Upper lobe of left lung (tissue), 4 donors: Measurements from ENCODE around the gene RFWD3.

Experiments
- CTCF ChIP-seq, 6 experiments: fragments of 450-650 bp in 4 of 6; fragments of 200-600 bp in 2 of 6; sonication (generic) in 2 of 6; IDR thresholded peaks; one replicate each; pipeline ENCODE4 v1.5.1; 2016 to 2019; ENCODE audit warnings: antibody characterized with exemption in 6 of 6
- EP300 ChIP-seq, 4 donors: sonication (generic); formaldehyde crosslinking; IDR thresholded peaks; one replicate each; pipeline ENCODE4 v1.5.1; 2017; ENCODE audit warnings: antibody characterized with exemption in 4 of 4, control low read depth in 2 of 4

GRCh38 chr16:74657870-74658642 is 8.6 kb downstream of the RFWD3 start:
- TF ChIP-seq EP300 (IDR thresholded peaks at IDR 0.05) (no peak), CTCF (IDR thresholded peaks at IDR 0.05) (no peak)
